ENCODE results near the gene RCOR2. TPM values are rescaled to one million over a fixed set of nuclear protein-coding genes. Genes with fewer than 3 reads are reported as not detected.
A peak's percentile ranks its signal among the peaks of the same experiment; 100 is the strongest.

Gene RCOR2
- total and polyA plus RNA-seq, 2 of the 4 experiments (the other 2 are of a cell fraction): 0.90 to 2.0 TPM

GRCh38 chr11:63880403-63880790, 36.6 kb downstream of the RCOR2 start:
- peaks cover 66 to 91% of the 10 kb centered on the region in 2 experiments for H3K79me1 ChIP-seq (ENCODE audit: low read depth in 1 of 2, low read length in 2 of 2)
- H3K4me1 ChIP-seq (ENCODE audit: control insufficient read depth, insufficient read depth, low read length): peaks cover 17% of the 10 kb centered on the region
- no peak overlapping the region for H3K4ac ChIP-seq (ENCODE audit: low read depth, low read length)
- dilution Hi-C loops (cut with HindIII; ENCODE audit: low sequenced_read_pairs, unreplicated experiment) (no loop called here), intact Hi-C loops (cut with micrococcal nuclease) (no loop called here), in situ Hi-C loops (cut with MboI; ENCODE audit: low sequenced_read_pairs) (no loop called here)
- TF ChIP-seq CEBPB (IDR thresholded peaks at IDR 0.05; ENCODE audit: low read depth, low read length): no peak
- TF ChIP-seq FOS (IDR thresholded peaks at IDR 0.05; ENCODE audit: low read depth, low read length): no peak
- no peak for TF ChIP-seq ELK1 (IDR thresholded peaks at IDR 0.05; ENCODE audit: borderline replicate concordance, low read depth, low read length)
- no peak for TF ChIP-seq MAFK (IDR thresholded peaks at IDR 0.05; ENCODE audit: low read depth, low read length)
- no peak for TF ChIP-seq RFX5 (IDR thresholded peaks at IDR 0.05; ENCODE audit: low read depth, low read length)
- TF ChIP-seq MXI1 (IDR thresholded peaks at IDR 0.05; ENCODE audit: borderline replicate concordance, low read depth, low read length): no peak
- no peak for TF ChIP-seq CTCF (conservative IDR thresholded peaks at IDR 0.05; ENCODE audit: low read depth, low read length)
- no peak for TF ChIP-seq USF2 (IDR thresholded peaks at IDR 0.05; ENCODE audit: low read depth, low read length)
- TF ChIP-seq SMC3 (IDR thresholded peaks at IDR 0.05; ENCODE audit: low read depth, low read length): no peak
- TF ChIP-seq NFE2L2 (IDR thresholded peaks at IDR 0.05; ENCODE audit: low read depth, low read length): no peak
- TF ChIP-seq RAD21 (IDR thresholded peaks at IDR 0.05; ENCODE audit: low read length): no peak
- no peak for TF ChIP-seq CHD1 (IDR thresholded peaks at IDR 0.05; ENCODE audit: low read depth, low read length)
- TF ChIP-seq MAZ (IDR thresholded peaks at IDR 0.05; ENCODE audit: borderline replicate concordance, low read depth, low read length): no peak
- TF ChIP-seq POLR2A (IDR thresholded peaks at IDR 0.05; ENCODE audit: low read depth, low read length): no peak
- TF ChIP-seq BHLHE40 (IDR thresholded peaks at IDR 0.05; ENCODE audit: low read depth, low read length): no peak
- no peak overlapping the region for H2BK15ac ChIP-seq (ENCODE audit: low read depth, low read length)
- no peak for DNase-seq
- ATAC-seq (ENCODE audit: low read depth): peak; percentile 30
- H3K9ac ChIP-seq (ENCODE audit: low read depth, low read length): no peak overlapping the region
- peaks cover 4% of the 10 kb centered on the region; the same call in 1 of the 2 replicates for H3K36me3 ChIP-seq (ENCODE audit: control insufficient read depth, insufficient read depth, low read length)
- H3K14ac ChIP-seq (replicated peaks; ENCODE audit: low read depth, low read length): peak overlapping the region; percentile 70
- H3K27ac ChIP-seq (ENCODE audit: insufficient read depth, low read length): no peak overlapping the region
- no peak overlapping the region for H4K5ac ChIP-seq (ENCODE audit: low read depth, low read length)
- no peaks in the 10 kb centered on the region for H3K9me3 ChIP-seq (ENCODE audit: control insufficient read depth, insufficient read depth, low read length)
- H4K91ac ChIP-seq (ENCODE audit: insufficient read depth, low read depth, low read length): no peak overlapping the region
- H4K8ac ChIP-seq (ENCODE audit: low read depth in 2 of 2, low read length in 2 of 2): peak overlapping the region in 1 of 2 experiments; percentile 26; a peak in 1 of 4 replicates
- no peaks in the 10 kb centered on the region for H3K27me3 ChIP-seq (ENCODE audit: control insufficient read depth, insufficient read depth, low read length)
- peak overlapping the region; percentile 47; the same call in 1 of the 2 replicates for H3K4me2 ChIP-seq (ENCODE audit: low read depth, low read length)
- no peak overlapping the region for H2BK20ac ChIP-seq (ENCODE audit: low read depth, low read length)
- peak overlapping the region; percentile 33 for H2AK9ac ChIP-seq (replicated peaks; ENCODE audit: low read depth, low read length, poor library complexity)
- H4K20me1 ChIP-seq (ENCODE audit: insufficient read depth, low read length): peaks cover 84% of the 10 kb centered on the region
- H3K4me3 ChIP-seq (ENCODE audit: insufficient read depth, low read depth, low read length): no peak overlapping the region
- no peak overlapping the region for H2BK120ac ChIP-seq (ENCODE audit: low read depth, low read length)
- ChIA-PET POLR2A (ENCODE audit: unreplicated experiment) (interaction anchor here (0.7 kb wide), 1 partner anchor 391 kb away, joined by 10 read pairs; no protein-coding TSS in a partner anchor), CTCF (no interaction called here)
- peak overlapping the region; percentile 10; the same call in 1 of the 2 replicates for H3K18ac ChIP-seq (ENCODE audit: low read depth, low read length)
- H2BK5ac ChIP-seq (ENCODE audit: low read depth, low read length, poor library complexity, severe bottlenecking): no peak overlapping the region
- H2AFZ ChIP-seq (replicated peaks; ENCODE audit: low read length, poor library complexity): no peak overlapping the region
- peak overlapping the region; percentile 48; the same call in 1 of the 2 replicates for H3K23ac ChIP-seq (ENCODE audit: low read depth, low read length)
- H3K9me1 ChIP-seq (ENCODE audit: insufficient read depth, low read length): peaks cover 31% of the 10 kb centered on the region
- peak overlapping the region; percentile 56; the same call in 1 of the 2 replicates for H2AK5ac ChIP-seq (ENCODE audit: low read depth, low read length)
- WGBS, 2 experiments (ENCODE audit: extremely low coverage in 2 of 2, insufficient read length in 1 of 2): no CpG with 5 or more reads among the region's 3 CpGs
- BruUV-seq (replicated peaks): no TSS peak
- no peak overlapping the region for H3K56ac ChIP-seq (ENCODE audit: extremely low read depth, insufficient read depth, low read length)
